G401 (cell line): ENCODE measurements around the gene GNG7. TPM values are rescaled to one million over a fixed set of nuclear protein-coding genes. Genes with fewer than 3 reads are reported as not detected.
A peak's percentile ranks its signal among the peaks of the same experiment; 100 is the strongest.
"Not testable (repeated sequence)": the region's sequence is repeated elsewhere in the genome, so short reads cannot be mapped to it uniquely, and the experiment has no call there.

Experiments
- DNase-seq: peaks from one replicate; pipeline ENCODE4 v3.0.0-alpha.2; 2015; ENCODE audit warnings: low spot score
- in situ Hi-C: cut with HindIII; loops from 2 replicates; pipeline ENCODE4 v1.10.0; 2016; ENCODE audit warnings: low sequenced_read_pairs, mixed read lengths
- total RNA-seq: library from RNA; depleted of rRNA; stranded (reverse); fragments of >200 nt; shearing (Covaris generic); gene quantifications from 2 replicates; pipeline ENCODE4 v1.2.3, GENCODE V29; 2014

GNG7 gene
- total RNA-seq, 1 experiment from 2014 or later, result 9.2 TPM

DNA sequence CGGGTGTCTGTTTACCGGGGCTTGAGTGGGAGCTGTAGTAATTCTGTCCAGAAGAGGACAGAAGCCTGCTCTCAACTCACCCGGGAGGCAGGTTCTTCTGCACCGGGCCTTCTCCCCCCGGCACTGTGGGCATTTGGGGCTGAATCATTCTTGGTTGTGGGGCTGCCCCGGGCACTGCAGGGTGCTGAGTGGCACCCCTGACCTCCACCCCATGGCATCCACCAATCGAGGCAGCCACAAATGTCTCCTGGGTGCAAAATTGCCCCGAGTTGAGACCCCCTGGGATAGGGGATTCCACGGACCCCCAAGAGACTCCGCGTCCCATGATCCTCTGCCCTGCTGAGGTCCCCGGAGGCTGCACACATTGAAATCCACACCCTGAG is 68.8 kb downstream of the GNG7 start:
- in situ Hi-C loops, result no loop called here
- DNase-seq, result no peak

DNA sequence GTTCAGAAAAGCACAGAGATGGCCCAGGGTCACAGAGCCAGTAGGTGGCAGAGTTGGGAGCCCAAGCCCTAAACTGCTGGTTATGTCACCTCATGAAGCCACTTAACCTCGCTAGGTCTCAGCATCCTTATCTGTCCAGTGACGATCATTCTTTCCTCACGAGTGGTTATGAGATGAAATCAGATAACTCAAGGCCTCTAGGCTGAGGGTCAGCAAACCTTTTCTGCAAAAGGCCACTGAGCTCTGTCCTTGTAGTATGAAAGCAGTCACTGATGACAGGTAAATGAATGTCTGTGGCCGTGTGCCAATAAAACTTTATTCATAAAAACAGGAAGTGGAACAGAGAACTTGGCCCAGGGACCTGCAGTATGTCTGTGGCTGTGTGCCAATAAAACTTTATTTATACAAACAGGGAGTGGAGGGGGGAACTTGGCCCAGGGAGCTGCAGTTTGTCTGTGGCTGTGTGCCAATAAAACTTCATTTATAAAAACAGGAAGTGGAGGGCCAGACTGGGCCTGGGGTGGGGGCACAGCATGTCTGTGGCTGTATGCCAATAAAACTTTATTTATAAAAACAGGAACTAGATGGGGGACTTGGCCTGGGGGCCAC is 71.2 kb downstream of the GNG7 start:
- in situ Hi-C loops, result no loop called here
- no peak for DNase-seq

DNA sequence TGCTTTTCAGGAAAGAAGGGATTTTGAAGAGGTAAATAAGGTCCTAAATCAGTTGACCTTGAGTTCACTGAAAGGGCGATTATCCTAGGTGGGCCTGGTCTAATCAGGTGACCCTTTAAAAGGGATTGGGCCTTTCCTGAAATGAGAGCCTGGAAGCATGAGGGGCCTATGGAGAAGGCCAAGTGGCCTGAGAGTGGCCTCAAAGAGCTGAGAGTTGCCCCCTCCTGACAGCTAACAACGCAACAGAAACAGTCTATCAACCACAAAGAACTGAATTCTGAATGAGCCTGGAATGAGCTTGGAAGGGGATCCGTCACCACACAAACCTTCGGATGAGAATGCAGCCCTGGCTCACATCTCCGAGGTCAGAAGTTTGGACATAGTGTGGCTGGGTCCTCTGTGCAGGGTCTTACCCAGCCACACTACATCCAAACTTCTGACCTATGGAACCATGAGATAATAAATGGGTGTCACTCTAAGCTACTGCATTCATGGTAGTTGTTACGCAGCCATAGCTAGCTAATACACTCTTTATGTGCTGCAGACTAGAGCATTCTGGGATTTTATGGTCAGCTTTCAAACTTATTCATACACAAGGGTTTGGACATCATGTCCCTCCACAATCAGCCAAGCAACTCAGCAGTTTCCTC is 72.0 kb downstream of the GNG7 start:
- no peak for DNase-seq
- in situ Hi-C loops, result no loop called here

DNA sequence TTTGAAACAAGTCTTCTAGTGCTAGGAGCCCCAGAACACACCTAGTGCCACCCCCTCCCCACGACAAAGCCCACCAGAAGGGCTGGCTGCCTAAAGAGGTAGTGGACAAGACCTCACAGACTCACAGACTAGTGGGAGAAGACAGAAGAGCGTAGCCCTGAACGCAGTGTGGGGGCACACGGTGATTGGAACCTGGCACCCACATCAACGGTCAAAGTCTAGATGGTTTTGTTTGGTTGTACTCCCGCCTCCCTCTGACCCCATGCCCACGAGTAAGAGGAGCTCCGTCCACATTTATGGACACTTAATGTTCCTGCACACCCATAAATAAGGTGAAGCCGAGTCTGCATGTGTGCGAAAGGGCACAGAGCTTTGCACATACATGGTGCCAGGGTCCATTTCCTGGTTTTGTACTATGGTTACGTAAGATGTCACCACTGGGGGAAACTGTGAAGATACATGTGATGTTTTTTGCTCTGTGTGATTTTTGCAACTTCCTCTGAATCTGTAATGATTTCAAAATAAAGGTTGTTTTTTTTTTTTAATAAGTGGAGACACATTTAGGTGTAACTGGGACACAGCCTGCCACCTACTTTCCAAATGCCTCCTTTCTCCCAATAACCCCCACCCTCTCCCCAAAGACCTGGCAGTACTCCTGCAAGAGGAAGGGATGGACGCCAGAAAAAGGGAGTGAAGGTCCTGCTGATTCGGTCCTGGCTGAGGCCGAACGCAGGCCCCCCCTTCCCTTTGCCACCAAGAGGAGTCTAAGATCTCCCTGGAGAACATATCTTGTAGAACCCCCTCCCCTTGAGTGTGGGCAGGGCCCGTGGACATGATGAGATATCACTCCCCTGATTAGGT is 72.8 kb downstream of the GNG7 start:
- in situ Hi-C loops, result no loop called here
- no peak for DNase-seq

DNA sequence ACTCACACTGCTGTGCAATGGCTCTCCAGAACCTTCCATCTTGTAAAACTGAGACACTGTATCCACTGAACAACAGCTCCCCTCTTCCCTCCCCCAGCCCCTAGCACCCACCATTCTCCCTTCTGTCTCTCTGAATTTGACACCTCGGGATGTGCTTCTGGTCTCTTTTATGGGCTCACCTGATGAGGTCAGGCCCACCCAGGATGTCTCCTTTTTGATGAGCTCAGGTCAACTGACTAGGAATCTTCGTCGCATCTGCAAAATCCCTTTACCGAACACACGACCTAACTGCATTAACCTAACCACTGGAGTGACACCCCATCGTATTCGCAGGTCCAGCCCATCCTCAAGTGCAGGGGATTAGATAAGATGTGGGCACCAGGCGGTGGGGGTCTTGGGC is 73.9 kb downstream of the GNG7 start:
- in situ Hi-C loops, result no loop called here
- no peak for DNase-seq

DNA sequence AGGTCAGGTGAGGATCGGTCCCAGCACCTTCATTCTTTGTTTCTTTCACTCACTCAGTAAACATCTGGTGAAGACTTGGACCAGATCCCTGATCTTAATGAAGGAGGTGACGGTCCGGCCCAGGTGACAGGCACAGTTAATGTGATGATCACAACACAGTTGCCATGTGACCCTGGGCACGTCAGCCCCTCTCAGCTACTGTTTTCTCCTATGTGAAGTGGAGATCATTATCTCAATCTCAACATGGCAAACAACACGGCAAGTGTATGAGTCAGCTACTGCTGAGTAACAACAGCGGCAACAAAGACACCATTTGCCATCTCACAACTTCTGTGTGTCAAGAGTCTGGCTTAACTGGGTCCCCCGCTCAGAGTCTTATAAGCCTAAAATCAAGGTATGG is 74.6 kb downstream of the GNG7 start:
- no peak for DNase-seq
- in situ Hi-C loops, result no loop called here

DNA sequence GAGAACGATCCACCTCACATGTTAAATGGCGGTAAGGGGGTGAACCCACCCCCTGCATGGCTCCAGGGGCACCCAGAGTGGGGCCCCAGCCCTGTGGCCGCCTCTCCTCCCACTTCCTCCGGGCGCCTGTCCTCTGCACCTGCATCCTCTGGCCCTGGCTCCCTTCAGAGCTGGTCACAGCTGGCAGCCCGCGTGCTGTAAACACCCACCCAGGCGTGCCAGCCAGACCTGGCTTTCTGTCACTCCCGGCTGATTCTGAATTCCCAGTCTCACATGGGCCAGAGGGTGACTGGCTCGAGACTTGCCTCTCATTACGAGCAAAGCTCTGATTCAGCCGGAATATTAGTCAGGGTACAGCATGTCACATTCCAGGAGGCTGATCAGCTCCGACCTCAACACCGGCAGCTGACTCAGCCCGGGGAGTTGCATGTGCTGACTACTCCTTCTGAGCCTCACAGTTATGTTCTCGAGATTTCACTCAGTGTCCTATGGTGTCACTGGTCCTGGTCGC is 75.1 kb downstream of the GNG7 start:
- in situ Hi-C loops, result no loop called here
- DNase-seq, result no peak

DNA sequence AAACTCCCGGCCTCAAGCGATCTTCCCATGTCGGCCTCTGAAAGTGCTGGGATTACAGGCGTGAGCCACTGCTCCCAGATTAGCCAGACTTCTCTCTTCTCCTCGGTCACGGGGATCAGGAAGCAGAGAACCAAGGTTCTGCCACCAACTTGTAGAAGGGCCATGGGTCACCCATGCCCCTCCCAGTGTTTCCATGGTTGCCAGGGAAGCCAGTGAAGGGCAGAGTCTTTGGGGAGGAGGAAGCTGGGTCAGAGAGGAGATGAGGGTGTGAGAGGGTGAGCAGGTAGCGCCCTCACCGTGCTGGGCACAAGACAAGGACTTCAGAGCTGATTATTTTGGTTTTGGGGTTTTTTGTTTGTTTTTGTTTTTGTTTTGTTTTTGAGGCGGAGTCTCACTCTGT is 77.1 kb downstream of the GNG7 start:
- no peak for DNase-seq
- in situ Hi-C loops, result no loop called here

DNA sequence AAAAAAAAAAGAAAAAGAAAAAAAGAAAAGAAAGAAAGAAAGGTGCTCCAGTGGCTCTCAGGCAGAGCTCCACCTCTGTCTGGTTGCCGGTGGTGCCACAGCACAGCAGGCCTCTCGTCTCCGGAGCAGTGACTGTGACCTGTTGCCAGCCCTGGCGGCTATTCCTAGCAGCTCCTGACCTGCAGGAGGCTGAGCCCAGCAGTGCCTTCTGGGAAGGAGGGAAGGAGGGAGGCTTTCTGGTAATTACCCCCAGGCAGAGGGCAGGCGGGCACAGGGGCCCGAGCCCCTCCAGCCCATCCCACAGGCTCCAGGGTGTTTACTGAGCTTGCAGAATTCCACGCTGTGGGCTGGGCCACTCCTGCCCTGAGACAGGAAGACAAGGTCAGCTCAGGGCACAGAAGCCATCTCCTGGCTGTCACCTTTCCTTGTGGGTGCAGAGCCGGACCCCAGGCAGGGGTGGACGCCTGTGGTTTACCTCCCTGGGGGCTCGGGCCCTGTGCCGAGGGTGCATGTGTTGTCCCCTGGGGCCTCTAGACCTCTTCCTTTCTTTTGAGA is 77.9 kb downstream of the GNG7 start:
- in situ Hi-C loops, result no loop called here

DNA sequence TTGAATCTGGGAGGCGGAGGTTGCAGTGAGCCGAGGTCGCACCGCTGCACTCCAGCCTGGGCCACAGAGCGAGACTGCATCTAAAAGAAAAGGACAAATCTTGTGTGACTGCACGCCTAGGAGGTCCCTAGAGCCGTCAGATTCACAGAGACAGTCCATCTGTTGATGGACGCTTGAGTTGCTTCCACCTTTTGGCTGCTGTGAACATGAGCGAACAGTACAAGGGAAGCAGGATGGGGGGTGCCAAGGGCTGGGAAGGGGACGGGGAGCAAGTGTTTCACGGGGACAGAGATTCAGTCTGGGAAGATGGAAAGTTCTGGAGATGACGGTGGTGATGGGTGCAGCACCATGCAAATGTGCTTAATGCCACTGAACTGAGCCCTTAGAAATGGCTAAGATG is 78.7 kb downstream of the GNG7 start:
- peak; percentile 47 for DNase-seq
- in situ Hi-C loops, result no loop called here

More for the DNA sequence above, 77.9 kb downstream of the GNG7 start:
- peak; percentile 72 for DNase-seq

DNA sequence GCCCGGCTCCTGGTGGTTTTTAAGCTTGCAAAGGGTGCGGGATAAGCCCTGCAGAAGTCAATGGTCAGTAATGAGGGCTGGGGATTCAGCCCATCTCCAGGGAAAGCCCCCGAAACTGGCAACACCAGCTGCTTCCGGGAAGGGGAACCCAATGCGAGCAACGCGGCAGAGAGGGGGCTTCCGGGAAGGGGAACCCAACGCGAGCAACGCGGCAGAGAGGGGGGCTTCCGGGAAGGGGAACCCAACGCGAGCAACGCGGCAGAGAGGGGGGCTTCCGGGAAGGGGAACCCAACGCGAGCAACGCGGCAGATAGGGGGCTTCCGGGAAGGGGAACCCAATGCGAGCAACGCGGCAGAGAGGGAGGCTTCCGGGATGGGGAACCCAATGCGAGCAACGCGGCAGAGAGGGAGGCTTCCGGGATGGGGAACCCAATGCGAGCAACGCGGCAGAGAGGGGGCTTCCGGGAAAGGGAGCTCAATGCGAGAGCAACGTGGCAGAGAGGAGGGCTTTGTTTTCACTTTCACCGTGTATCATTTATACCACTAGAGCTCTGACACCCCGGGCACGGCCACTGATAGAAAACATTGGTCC is 80.0 kb downstream of the GNG7 start:
- in situ Hi-C loops, result not testable (repeated sequence)

DNA sequence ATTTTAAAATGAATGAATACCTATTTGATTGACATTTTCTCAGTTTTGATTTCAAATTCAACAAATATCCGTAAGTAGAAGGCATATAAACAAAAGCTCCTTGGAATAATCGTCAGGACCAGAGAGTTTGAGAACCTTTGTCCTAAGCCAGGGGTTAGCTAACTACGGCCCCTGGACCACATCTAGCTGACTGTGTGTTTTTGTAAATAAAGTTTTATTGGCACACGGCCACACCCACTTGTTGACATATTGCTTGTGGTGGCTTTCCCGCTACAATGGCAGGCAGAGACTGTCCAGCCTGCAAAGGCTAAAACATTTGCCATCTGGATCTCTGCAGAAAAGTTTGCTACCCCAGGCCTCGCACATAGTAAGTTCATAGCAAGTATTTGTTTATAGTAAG is 83.4 kb downstream of the GNG7 start:
- in situ Hi-C loops, result no loop called here
- DNase-seq, result no peak

More for the DNA sequence above, 80.0 kb downstream of the GNG7 start:
- not testable (repeated sequence) for DNase-seq

DNA sequence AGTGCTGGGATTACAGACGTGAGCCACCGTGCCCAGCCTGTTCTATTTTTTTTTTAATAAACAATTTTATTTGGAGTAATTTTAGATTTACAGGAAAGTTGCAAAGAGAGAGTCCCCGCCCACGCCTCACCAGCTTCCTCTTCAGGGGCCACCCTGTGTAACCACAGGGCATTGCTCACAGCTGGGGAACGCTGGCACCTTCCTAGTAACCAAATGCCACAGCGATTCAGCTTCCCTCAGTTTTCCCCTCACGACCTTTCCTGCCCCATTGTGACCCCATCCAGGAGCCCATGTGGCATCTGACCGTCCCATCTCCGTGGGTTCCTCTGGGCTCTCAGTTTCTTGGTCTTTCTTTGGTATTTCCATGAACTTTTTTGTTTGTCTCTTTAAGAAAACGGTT is 83.9 kb downstream of the GNG7 start:
- in situ Hi-C loops, result no loop called here
- no peak for DNase-seq

DNA sequence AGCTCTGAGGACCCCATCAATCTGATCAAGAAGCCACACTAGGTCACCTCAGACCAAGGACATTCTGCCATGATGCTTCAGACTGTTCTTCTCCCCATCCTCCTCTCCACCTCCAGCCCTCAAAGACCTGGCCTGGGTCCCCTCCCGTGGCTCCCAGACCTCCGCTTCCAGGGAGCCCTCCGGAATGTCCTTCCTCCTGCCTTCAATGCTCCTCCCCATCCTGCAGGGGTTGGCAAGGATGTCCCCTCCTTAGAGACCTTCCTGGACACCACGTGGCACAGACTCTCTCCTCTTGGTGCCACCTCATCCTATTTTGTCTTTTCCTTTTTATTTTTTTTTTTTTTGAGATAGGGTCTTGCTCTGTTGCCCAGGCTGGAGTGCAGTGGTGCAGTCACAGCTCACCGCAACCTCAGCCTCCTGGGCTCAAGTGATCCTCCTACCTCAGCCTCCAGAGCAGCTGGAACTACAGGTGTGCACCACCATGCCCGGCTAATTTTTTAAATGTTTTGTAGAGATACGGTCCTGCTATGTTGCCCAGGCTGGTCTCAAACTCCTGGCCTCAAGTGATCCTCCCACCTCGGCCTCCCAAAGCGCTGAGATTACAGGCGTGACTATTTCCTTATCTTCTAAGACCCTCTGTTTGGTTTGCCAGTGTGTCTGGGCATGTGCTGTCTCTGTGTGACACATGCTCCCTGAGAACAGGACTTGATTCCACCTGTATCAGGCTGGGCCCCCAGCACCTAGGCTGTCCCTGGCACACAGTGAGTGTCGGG is 84.9 kb downstream of the GNG7 start:
- no peak for DNase-seq
- in situ Hi-C loops, result no loop called here

DNA sequence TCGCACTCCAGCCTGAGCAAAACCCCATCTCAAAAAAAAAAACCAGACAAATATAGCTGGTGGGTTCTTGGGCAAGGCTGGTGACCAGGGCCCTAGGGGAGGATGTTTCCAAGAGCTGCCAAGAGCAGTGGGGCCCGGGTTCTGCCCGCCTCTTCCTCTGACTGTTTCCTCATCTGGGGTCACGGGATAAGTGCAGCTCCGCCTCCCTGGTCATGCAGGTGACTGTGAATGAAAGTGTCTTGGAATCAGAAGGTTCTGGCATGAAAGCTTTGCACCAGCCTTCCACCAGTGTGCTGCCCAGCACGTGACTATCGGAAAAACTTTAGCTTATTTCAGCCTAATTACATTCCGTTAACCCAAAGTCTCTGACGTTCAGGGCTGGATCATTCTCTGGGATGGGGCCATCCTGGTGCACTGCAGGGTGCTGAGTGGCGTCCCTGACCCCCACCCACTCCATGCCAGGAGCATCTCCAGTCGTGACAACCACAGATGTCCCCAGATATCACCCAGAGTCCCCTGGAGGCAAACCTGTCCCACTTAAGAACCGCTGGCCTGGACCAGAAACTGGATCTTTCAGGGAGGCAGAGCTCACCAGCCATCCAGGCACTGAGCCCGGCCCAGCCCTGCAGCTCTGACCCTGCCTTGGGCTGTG is 85.6 kb downstream of the GNG7 start:
- DNase-seq, result no peak
- in situ Hi-C loops, result no loop called here

DNA sequence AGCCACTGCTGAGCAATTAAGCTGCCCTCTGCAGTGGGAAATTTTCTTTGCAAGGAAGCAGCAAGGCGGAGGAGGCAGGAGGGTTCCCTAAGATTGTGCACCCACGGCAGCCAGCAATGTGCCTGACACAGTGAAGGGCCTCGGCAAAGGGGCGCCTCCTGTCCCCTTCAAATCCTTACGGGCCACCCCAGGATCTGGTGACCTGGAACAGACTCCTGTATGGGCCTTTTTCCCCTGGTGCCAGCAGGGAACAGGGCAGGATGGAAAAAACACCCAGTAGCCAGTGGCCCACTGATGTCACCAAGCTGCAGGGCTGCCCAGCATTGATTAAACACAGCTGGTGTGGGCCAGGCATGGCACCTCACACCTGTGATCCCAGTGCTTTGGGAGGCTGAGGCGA is 86.7 kb downstream of the GNG7 start:
- in situ Hi-C loops, result no loop called here

DNA sequence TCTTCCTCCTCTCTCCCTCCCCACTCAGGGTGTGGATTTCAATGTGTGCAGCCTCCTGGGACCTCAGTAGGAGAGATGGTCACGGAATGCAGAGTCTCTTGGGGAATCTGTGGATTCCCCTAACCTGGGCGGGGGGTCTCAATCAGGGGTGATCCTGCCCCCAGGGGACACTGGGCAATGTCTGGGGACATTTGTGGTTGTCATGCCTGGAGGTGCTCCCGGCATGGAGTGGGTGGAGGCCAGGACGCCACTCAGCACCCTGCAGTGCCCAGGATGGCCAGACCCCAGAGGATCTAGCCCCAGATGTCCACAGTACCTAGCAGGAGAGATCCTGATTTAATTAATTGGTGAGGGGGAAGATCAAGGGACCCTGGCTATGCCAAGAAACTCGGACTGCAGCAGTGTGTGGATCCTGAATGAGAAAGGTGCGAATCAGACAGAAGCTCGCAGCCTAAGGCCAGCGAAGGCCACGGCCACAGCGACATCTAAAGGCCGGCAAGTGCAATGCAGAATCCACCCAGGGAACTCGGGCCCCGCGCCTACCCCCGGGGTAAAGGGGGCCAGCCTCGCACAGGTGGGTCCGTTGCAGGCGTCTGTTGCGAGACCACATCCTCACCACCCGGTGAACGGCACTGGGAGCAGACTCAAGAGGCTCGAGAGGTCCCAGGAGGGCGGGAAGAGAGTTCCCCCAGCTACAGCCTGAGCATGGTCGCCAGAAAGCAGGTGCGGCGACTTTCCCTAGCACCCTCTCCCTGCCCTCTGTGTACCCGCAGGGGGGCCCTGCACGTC is 88.8 kb downstream of the GNG7 start:
- in situ Hi-C loops, result no loop called here

More for the DNA sequence above, 86.7 kb downstream of the GNG7 start:
- DNase-seq, result no peak

More for the DNA sequence above, 88.8 kb downstream of the GNG7 start:
- peak; percentile 50 for DNase-seq
